SH-SY5Y (cell line): Measurements from ENCODE around the gene MANF.

Experiments
- GATA2 ChIP-seq: IDR thresholded peaks from 2 replicates; pipeline ENCODE4 v1.6.1; 2011; ENCODE audit warnings: mild to moderate bottlenecking, low read depth, low read length
- GATA3 ChIP-seq: IDR thresholded peaks from 2 replicates; pipeline ENCODE4 v1.6.1; 2011; ENCODE audit warnings: low read depth, mild to moderate bottlenecking, low read length, moderate library complexity

- no peak for TF ChIP-seq GATA3
- no peak for TF ChIP-seq GATA2
Observed at GRCh38 chr3:51357856-51358255, 27.2 kb upstream of the MANF start.
